GM23338 (cell line): Measurements from ENCODE around the gene TOX2. TPM values are rescaled to one million over a fixed set of nuclear protein-coding genes. Genes with fewer than 3 reads are reported as not detected.
A peak's percentile ranks its signal among the peaks of the same experiment; 100 is the strongest.

ENCODE experiments used
- ATAC-seq: fragments of 200-7000 bp; cut with Tn5 transposase; 3 replicates; pipeline ENCODE4 v1.9.1; 2020
- DNase-seq: peaks from one replicate; pipeline ENCODE4 v3.0.0-alpha.2; 2015; ENCODE audit warnings: low spot score
- H2AFZ ChIP-seq: fragments of 200-600 bp; sonication (generic); 2 replicates; pipeline ENCODE4 v1.8.0; 2016; ENCODE audit warnings: antibody characterized with exemption, mild to moderate bottlenecking, moderate library complexity
- H3F3A ChIP-seq: fragments of 200-600 bp; sonication (generic); replicated peaks from 2 replicates; pipeline ENCODE4 v1.8.0; 2017; ENCODE audit warnings: antibody characterized with exemption, mixed run types, low read depth
- H3K27ac ChIP-seq: fragments of 200-600 bp; sonication (generic); 2 replicates; pipeline ENCODE4 v1.6.1; 2016; ENCODE audit warnings: low read depth
- H3K27me3 ChIP-seq: fragments of 200-600 bp; sonication (generic); 2 replicates; pipeline ENCODE4 v1.8.0; 2016; ENCODE audit warnings: mild to moderate bottlenecking, mixed run types, moderate library complexity; ENCODE audit not compliant: insufficient read depth
- H3K36me3 ChIP-seq: fragments of 200-600 bp; sonication (generic); 2 replicates; pipeline ENCODE4 v1.8.0; 2016; ENCODE audit warnings: mild to moderate bottlenecking; ENCODE audit not compliant: insufficient read depth
- H3K4me1 ChIP-seq: fragments of 200-600 bp; sonication (generic); 2 replicates; pipeline ENCODE4 v1.8.0; 2016; ENCODE audit warnings: mild to moderate bottlenecking, moderate library complexity; ENCODE audit not compliant: insufficient read depth
- H3K4me2 ChIP-seq: fragments of 200-600 bp; sonication (generic); 2 replicates; pipeline ENCODE4 v1.7.1; 2017; ENCODE audit warnings: mixed run types
- H3K4me3 ChIP-seq: fragments of 200-600 bp; sonication (generic); 2 replicates; pipeline ENCODE4 v1.6.1; 2016; ENCODE audit warnings: mixed run types
- H3K79me2 ChIP-seq: fragments of 200-600 bp; sonication (generic); replicated peaks from 2 replicates; pipeline ENCODE4 v1.8.0; 2017; ENCODE audit warnings: mild to moderate bottlenecking; ENCODE audit not compliant: insufficient read depth
- H3K9me2 ChIP-seq: fragments of 200-600 bp; sonication (generic); 2 replicates; pipeline ENCODE4 v1.8.0; 2017; ENCODE audit not compliant: insufficient read depth
- H4K20me1 ChIP-seq: fragments of 200-600 bp; sonication (generic); replicated peaks from 2 replicates; pipeline ENCODE4 v1.8.0; 2017; ENCODE audit warnings: mild to moderate bottlenecking; ENCODE audit not compliant: insufficient read depth
- H3K27ac Mint-ChIP-seq: 2 replicates; pipeline ENCODE4 v1.8.0; 2020; ENCODE audit warnings: inconsistent platforms, mild to moderate bottlenecking, moderate library complexity, mixed read lengths
- H3K27me3 Mint-ChIP-seq: 3 replicates; pipeline ENCODE4 v1.8.0; 2022; ENCODE audit warnings: low read depth, mild to moderate bottlenecking, moderate library complexity, mixed read lengths, inconsistent platforms; ENCODE audit not compliant: insufficient read depth, poor library complexity
- H3K36me3 Mint-ChIP-seq: 3 replicates; pipeline ENCODE4 v1.8.0; 2021; ENCODE audit warnings: low read depth, mild to moderate bottlenecking, inconsistent platforms, moderate library complexity, mixed read lengths
- H3K4me1 Mint-ChIP-seq: 3 replicates; pipeline ENCODE4 v1.8.0; 2020; ENCODE audit warnings: mild to moderate bottlenecking, inconsistent platforms, mixed read lengths
- H3K4me3 Mint-ChIP-seq: 3 replicates; pipeline ENCODE4 v1.8.0; 2021; ENCODE audit warnings: moderate library complexity, mild to moderate bottlenecking, inconsistent platforms, mixed read lengths
- H3K9me3 Mint-ChIP-seq: 3 replicates; pipeline ENCODE4 v1.8.0; 2020; ENCODE audit warnings: moderate library complexity, mild to moderate bottlenecking, inconsistent platforms, mixed read lengths
- CREB1 ChIP-seq: fragments of 250-450 bp; sonication (Bioruptor Pico); IDR thresholded peaks from 2 replicates; pipeline ENCODE4 v1.5.0; 2020; ENCODE audit warnings: low read depth, mild to moderate bottlenecking, moderate library complexity
- EZH2 ChIP-seq: fragments of 200-600 bp; sonication (generic); IDR thresholded peaks from one replicate; pipeline ENCODE4 v1.8.0; 2017; ENCODE audit warnings: antibody characterized with exemption, mild to moderate bottlenecking, low read depth; ENCODE audit not compliant: unreplicated experiment
- EZH2phosphoT487 ChIP-seq: fragments of 200-600 bp; sonication (generic); IDR thresholded peaks from one replicate; pipeline ENCODE4 v1.8.1; 2018; ENCODE audit warnings: antibody characterized with exemption; ENCODE audit not compliant: unreplicated experiment
- JUNB ChIP-seq: IDR thresholded peaks from one replicate; pipeline ENCODE4 v1.6.1; 2016; ENCODE audit warnings: antibody characterized with exemption; ENCODE audit not compliant: unreplicated experiment
- NANOG ChIP-seq: IDR thresholded peaks from 2 replicates; pipeline ENCODE4 v1.6.1; 2016; ENCODE audit warnings: antibody characterized with exemption, borderline replicate concordance
- STAT1 ChIP-seq: IDR thresholded peaks from one replicate; pipeline ENCODE4 v1.6.1; 2016; ENCODE audit warnings: antibody characterized with exemption; ENCODE audit not compliant: unreplicated experiment
- ZNF114 ChIP-seq: fragments of 250-450 bp; sonication (Bioruptor Pico); IDR thresholded peaks from 2 replicates; pipeline ENCODE4 v1.5.0; 2020; ENCODE audit warnings: mild to moderate bottlenecking, moderate library complexity
- ZNF331 ChIP-seq: fragments of 250-450 bp; sonication (Bioruptor Pico); IDR thresholded peaks from 2 replicates; pipeline ENCODE4 v1.5.0; 2020; ENCODE audit warnings: low read depth, mild to moderate bottlenecking, moderate library complexity
- polyA plus RNA-seq: library from polyadenylated mRNA; unstranded; fragments of >200 nt; fragmentation: Nextera tagmentation; extraction: Ambion mirVana; gene quantifications from 2 replicates; pipeline ENCODE4 v1.2.1, GENCODE V29; 2016
- total RNA-seq: library from RNA; depleted of rRNA; stranded (reverse); fragments of >200 nt; shearing (Covaris generic); gene quantifications from 2 replicates; pipeline ENCODE4 v1.2.3, GENCODE V29; 2014
- TF ChIP-seq, protein P1 (sequence below), 2 experiments: fragments of 200-600 bp in 1 of 2; sonication (generic) in 1 of 2; conservative IDR thresholded peaks; 2 replicates each; pipeline versions ENCODE4 v1.5.1 to v1.6.1; 2016 to 2017; ENCODE audit warnings: antibody characterized with exemption in 2 of 2, low read depth in 2 of 2, mild to moderate bottlenecking in 2 of 2, moderate library complexity in 1 of 2
- TF ChIP-seq, protein P2 (sequence below): fragments of 250-450 bp; sonication (Bioruptor Pico); IDR thresholded peaks from 2 replicates; pipeline ENCODE4 v1.5.0; 2020; ENCODE audit warnings: mild to moderate bottlenecking, moderate library complexity
- TF ChIP-seq, protein P3 (sequence below): IDR thresholded peaks from 2 replicates; pipeline ENCODE4 v1.6.1; 2016; ENCODE audit warnings: antibody characterized with exemption

TOX2 gene
- total and polyA plus RNA-seq, 2 experiments from 2014 or later, result 1.4 to 1.5 TPM

DNA sequence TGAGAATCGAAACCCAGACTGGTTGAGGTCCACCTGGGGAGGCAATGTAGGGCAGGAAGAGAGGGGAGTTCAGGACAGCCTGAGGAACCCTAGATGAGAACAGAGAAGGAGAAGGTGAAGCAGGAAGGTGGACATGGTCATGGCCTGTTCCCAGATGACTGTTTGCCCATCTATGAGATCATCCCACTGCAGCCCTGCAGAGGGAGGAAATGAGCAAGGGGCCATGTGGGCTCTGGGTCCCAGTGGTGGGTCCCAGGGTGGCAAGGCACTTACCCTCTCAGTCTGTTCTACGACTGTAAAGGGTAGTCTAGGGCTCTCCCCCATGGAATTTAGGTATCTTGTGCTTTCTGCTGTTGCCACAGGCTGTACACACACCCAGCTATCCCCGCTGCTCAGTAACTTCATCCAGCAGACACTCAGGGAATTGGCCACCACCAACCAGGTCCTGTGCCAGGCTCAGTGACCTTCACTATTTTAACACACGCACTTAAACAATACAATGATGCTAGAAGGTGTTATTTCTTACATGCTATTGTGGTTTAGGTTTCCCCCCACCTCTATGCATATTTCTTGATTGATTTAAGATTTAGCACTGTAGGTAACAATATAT lies 89.8 kb downstream of the TOX2 start:
- H4K20me1 ChIP-seq, result no peaks in the 10 kb centered on the region
- ATAC-seq (no peak; the same call in 2 of the 3 replicates), DNase-seq (no peak)
- TF ChIP-seq ZNF114 (CRISPR knock-in tag) (no peak), CREB1 (no peak), STAT1 (no peak)
- TF ChIP-seq, protein P1, sequence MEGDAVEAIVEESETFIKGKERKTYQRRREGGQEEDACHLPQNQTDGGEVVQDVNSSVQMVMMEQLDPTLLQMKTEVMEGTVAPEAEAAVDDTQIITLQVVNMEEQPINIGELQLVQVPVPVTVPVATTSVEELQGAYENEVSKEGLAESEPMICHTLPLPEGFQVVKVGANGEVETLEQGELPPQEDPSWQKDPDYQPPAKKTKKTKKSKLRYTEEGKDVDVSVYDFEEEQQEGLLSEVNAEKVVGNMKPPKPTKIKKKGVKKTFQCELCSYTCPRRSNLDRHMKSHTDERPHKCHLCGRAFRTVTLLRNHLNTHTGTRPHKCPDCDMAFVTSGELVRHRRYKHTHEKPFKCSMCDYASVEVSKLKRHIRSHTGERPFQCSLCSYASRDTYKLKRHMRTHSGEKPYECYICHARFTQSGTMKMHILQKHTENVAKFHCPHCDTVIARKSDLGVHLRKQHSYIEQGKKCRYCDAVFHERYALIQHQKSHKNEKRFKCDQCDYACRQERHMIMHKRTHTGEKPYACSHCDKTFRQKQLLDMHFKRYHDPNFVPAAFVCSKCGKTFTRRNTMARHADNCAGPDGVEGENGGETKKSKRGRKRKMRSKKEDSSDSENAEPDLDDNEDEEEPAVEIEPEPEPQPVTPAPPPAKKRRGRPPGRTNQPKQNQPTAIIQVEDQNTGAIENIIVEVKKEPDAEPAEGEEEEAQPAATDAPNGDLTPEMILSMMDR (conservative IDR thresholded peaks at IDR 0.05; ENCODE audit: low read depth in 2 of 2), result 0 out of 4 replicates have a peak, but pooled peaks of 1 of the 2 experiments have one; percentile 9
- Mint-ChIP-seq H3K9me3 (no peaks in the 10 kb centered on the region), H3K4me3 (no peak overlapping the region), H3K36me3 (no peaks in the 10 kb centered on the region), H3K27ac (no peak overlapping the region), H3K27me3 (peaks cover 4% of the 10 kb centered on the region), H3K4me1 (no peaks in the 10 kb centered on the region)
- no peak overlapping the region for H3K4me2 ChIP-seq
- H3K36me3 ChIP-seq, result no peaks in the 10 kb centered on the region
- H3K27me3 ChIP-seq, result no peaks in the 10 kb centered on the region
- no peaks in the 10 kb centered on the region for H3K79me2 ChIP-seq
- H3F3A ChIP-seq, result no peaks in the 10 kb centered on the region
- H3K4me1 ChIP-seq, result no peaks in the 10 kb centered on the region
- H3K27ac ChIP-seq, result no peak overlapping the region
- H2AFZ ChIP-seq, result no peak overlapping the region
- no peak overlapping the region for H3K4me3 ChIP-seq
- no peaks in the 10 kb centered on the region for H3K9me2 ChIP-seq

DNA sequence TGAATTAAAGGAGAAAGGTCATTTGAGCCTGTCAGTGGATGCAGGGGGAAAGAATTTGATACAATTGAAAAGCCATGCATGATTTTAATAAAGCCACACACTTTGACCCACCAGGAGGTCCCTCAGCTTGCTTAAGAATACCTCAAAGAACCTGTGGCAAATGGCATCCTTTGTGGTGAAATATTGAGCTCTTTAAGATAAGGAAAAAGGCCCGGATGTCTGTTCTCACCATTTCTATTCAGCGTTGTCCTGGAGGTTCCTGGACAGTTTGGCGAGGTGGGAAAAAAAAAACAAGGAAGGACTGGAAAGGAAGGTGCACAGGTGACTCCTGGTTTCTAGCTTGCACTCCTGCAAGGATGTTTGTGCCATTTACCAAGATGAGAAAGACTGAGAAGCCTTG lies 91.0 kb downstream of the TOX2 start:
- Histone ChIP-seq H3K27me3 (no peaks in the 10 kb centered on the region), H3K36me3 (no peaks in the 10 kb centered on the region), H3K79me2 (no peaks in the 10 kb centered on the region), H3K9me2 (no peaks in the 10 kb centered on the region), H3K4me2 (no peak overlapping the region), H3K4me3 (no peak overlapping the region), H4K20me1 (no peaks in the 10 kb centered on the region), H3F3A (no peaks in the 10 kb centered on the region), H2AFZ (no peak overlapping the region), H3K27ac (no peak overlapping the region), H3K4me1 (no peaks in the 10 kb centered on the region)
- H3K27ac Mint-ChIP-seq, result no peak overlapping the region
- H3K9me3 Mint-ChIP-seq, result no peaks in the 10 kb centered on the region
- TF ChIP-seq NANOG (no peak), EZH2phosphoT487 (no peak), EZH2 (no peak), ZNF331 (CRISPR knock-in tag) (no peak), JUNB (no peak)
- TF ChIP-seq, protein P2, sequence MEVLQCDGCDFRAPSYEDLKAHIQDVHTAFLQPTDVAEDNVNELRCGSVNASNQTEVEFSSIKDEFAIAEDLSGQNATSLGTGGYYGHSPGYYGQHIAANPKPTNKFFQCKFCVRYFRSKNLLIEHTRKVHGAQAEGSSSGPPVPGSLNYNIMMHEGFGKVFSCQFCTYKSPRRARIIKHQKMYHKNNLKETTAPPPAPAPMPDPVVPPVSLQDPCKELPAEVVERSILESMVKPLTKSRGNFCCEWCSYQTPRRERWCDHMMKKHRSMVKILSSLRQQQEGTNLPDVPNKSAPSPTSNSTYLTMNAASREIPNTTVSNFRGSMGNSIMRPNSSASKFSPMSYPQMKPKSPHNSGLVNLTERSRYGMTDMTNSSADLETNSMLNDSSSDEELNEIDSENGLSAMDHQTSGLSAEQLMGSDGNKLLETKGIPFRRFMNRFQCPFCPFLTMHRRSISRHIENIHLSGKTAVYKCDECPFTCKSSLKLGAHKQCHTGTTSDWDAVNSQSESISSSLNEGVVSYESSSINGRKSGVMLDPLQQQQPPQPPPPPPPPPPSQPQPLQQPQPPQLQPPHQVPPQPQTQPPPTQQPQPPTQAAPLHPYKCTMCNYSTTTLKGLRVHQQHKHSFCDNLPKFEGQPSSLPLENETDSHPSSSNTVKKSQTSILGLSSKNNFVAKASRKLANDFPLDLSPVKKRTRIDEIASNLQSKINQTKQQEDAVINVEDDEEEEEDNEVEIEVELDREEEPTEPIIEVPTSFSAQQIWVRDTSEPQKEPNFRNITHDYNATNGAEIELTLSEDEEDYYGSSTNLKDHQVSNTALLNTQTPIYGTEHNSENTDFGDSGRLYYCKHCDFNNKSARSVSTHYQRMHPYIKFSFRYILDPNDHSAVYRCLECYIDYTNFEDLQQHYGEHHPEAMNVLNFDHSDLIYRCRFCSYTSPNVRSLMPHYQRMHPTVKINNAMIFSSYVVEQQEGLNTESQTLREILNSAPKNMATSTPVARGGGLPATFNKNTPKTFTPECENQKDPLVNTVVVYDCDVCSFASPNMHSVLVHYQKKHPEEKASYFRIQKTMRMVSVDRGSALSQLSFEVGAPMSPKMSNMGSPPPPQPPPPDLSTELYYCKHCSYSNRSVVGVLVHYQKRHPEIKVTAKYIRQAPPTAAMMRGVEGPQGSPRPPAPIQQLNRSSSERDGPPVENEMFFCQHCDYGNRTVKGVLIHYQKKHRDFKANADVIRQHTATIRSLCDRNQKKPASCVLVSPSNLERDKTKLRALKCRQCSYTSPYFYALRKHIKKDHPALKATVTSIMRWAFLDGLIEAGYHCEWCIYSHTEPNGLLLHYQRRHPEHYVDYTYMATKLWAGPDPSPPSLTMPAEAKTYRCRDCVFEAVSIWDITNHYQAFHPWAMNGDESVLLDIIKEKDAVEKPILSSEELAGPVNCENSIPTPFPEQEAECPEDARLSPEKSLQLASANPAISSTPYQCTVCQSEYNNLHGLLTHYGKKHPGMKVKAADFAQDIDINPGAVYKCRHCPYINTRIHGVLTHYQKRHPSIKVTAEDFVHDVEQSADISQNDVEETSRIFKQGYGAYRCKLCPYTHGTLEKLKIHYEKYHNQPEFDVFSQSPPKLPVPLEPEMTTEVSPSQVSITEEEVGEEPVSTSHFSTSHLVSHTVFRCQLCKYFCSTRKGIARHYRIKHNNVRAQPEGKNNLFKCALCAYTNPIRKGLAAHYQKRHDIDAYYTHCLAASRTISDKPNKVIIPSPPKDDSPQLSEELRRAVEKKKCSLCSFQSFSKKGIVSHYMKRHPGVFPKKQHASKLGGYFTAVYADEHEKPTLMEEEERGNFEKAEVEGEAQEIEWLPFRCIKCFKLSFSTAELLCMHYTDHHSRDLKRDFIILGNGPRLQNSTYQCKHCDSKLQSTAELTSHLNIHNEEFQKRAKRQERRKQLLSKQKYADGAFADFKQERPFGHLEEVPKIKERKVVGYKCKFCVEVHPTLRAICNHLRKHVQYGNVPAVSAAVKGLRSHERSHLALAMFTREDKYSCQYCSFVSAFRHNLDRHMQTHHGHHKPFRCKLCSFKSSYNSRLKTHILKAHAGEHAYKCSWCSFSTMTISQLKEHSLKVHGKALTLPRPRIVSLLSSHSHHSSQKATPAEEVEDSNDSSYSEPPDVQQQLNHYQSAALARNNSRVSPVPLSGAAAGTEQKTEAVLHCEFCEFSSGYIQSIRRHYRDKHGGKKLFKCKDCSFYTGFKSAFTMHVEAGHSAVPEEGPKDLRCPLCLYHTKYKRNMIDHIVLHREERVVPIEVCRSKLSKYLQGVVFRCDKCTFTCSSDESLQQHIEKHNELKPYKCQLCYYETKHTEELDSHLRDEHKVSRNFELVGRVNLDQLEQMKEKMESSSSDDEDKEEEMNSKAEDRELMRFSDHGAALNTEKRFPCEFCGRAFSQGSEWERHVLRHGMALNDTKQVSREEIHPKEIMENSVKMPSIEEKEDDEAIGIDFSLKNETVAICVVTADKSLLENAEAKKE (CRISPR knock-in tag), result no peak
- TF ChIP-seq, protein P3, sequence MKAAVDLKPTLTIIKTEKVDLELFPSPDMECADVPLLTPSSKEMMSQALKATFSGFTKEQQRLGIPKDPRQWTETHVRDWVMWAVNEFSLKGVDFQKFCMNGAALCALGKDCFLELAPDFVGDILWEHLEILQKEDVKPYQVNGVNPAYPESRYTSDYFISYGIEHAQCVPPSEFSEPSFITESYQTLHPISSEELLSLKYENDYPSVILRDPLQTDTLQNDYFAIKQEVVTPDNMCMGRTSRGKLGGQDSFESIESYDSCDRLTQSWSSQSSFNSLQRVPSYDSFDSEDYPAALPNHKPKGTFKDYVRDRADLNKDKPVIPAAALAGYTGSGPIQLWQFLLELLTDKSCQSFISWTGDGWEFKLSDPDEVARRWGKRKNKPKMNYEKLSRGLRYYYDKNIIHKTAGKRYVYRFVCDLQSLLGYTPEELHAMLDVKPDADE, result no peak
- no peak for ATAC-seq
- H3K4me1 Mint-ChIP-seq, result no peaks in the 10 kb centered on the region
- peaks cover 2% of the 10 kb centered on the region for H3K27me3 Mint-ChIP-seq
- DNase-seq, result no peak
- no peak overlapping the region for H3K4me3 Mint-ChIP-seq
- no peaks in the 10 kb centered on the region for H3K36me3 Mint-ChIP-seq
